ENCODE measurements around the gene ATG13.
"Not testable (repeated sequence)": the region's sequence is repeated elsewhere in the genome, so short reads cannot be mapped to it uniquely, and the experiment has no call there.

Gene ATG13

DNA sequence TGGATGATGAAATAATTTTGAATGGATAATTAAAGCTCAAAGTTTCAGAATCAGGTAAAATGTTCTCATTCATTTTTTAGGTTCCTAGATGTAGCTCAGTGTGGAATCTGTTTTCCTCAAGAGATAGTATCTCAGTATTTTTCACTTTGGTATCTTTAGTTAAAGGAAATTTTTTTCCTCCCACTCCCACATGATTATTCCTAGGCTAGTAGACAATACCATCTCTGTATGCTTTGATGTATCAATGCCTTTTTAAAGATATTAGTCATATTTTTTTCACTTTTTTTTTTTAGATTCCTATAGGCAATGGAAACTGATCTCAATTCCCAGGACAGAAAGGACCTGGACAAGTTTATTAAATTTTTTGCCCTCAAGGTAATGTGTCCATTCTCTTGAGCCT is 26.6 kb downstream of the ATG13 start:
- no peak for DNase-seq (ENCODE audit: low read depth)

DNA sequence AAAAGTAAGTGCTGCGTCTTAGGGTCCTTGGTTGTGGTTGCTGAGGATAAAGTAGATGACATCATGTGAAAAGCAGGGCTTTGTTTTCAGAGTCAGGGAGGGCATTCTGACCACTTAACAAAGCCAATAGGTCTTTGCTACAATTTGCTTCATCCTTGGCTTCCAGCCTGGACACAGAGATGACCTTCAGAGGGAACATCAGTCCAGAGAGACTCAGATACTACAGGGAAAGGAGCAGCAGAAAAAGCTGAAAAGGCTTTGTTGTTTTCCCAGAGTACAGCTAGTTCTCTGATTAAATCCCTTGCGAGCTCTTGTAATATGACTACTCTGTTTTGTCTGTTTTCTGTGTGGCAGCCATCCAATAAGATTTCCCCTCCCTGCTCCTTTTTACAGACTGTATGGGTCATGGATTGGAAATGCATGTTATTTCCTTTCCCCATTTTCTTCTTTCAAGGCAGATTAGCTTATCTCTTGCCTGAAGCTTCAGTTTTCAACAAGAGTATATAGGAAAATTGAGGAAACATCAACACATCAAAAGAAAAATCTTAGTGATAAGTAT is 31.9 kb downstream of the ATG13 start:
- DNase-seq (ENCODE audit: low read depth) = peak; percentile 87

DNA sequence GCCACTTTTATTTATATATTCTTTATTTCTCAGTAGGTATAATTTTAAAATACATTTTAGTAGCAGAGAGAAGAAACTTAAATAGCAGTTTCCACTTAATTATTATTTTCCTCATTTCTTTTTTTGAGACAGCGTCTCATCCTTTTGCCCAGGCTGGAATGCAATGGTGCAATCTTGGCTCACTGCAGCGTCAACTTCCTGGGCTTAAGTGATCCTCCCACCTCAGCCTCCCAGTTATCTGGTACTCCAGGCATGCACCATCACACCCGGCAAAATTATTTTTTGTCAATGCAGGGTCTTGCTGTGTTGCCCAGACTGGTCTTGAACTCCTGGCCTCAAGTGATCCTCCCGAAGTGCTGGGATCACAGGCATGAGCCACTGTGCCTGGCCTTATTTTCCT is 38.3 kb downstream of the ATG13 start:
- DNase-seq (ENCODE audit: low read depth) = no peak

GRCh38 chr11:46657186-46657585 is 39.8 kb downstream of the ATG13 start:
- no peak for DNase-seq (ENCODE audit: low read depth)

GRCh38 chr11:46658259-46658658 is 40.9 kb downstream of the ATG13 start:
- DNase-seq (ENCODE audit: low read depth) = peak; percentile 71

- DNase-seq (ENCODE audit: low read depth) = no peak
Measured at GRCh38 chr11:46659908-46660307, 42.6 kb downstream of the ATG13 start.

GRCh38 chr11:46661836-46662235 is 44.5 kb downstream of the ATG13 start:
- no peak for DNase-seq (ENCODE audit: low read depth)

- no peak for DNase-seq (ENCODE audit: low read depth)
Measured at GRCh38 chr11:46662366-46662765, 45.0 kb downstream of the ATG13 start.

DNA sequence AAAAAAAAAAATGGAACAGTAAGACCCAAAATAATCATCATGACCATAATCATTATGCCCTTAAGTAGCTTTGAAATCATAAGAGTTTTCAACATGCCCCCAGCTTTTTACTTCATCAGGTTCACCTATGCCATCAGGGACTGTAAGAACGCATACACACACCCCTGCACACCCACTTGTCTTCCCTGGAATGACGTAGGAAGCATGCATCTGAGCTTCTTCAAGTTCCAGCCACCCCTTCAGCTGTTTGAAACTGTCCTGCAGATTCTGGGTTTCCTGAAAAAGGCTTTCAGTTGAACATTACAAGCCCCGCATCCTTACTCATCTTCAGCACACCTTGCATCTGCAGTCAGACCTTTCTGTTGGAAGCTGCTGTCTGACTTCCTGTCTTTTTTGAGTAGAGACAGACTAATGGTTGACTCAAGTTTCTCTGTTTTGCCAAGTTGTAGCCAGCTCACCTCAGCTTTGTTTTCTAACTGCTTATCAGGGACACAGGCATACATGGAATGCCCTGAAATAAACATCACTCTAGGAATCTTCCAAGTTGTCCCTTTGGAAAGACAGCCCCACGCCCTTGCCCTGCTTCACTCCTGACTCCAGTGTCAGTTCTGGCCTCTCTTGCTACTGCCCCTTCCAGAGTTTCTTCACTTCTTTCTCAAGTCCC is 46.1 kb downstream of the ATG13 start:
- no peak for DNase-seq (ENCODE audit: low read depth)

- DNase-seq (ENCODE audit: low read depth) = no peak
Measured at GRCh38 chr11:46664612-46665011, 47.3 kb downstream of the ATG13 start.

DNA sequence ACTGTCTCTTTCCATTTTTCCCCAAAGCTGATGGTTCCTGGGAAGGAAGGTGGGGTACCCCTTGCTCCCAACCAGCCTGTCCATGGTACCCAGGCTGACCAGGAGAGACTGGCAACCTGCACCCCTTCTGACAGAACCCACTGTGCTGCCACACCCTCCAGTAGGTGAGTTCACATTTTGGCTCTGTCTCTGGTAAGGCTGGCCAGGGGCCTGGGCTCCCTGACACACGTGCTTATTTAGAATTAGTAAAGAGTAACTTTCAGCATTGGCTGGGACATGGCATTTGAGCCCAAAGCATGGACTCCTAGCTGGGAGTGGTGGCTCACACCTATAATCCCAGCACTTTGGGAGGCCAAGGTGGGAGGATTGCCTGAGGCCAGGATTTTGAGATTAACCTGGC is 48.0 kb downstream of the ATG13 start:
- DNase-seq (ENCODE audit: low read depth) = no peak

- no peak for DNase-seq (ENCODE audit: low read depth)
Measured at GRCh38 chr11:46666516-46666915, 49.2 kb downstream of the ATG13 start.

- no peak for DNase-seq (ENCODE audit: low read depth)
Measured at GRCh38 chr11:46667043-46667481, 49.7 kb downstream of the ATG13 start.

- DNase-seq (ENCODE audit: low read depth) = no peak
Measured at GRCh38 chr11:46668480-46669085, 51.2 kb downstream of the ATG13 start.

GRCh38 chr11:46669711-46670139 is 52.4 kb downstream of the ATG13 start:
- no peak for DNase-seq (ENCODE audit: low read depth)

- not testable (repeated sequence) for DNase-seq (ENCODE audit: low read depth)
Measured at GRCh38 chr11:46670521-46670920, 53.2 kb downstream of the ATG13 start.

DNA sequence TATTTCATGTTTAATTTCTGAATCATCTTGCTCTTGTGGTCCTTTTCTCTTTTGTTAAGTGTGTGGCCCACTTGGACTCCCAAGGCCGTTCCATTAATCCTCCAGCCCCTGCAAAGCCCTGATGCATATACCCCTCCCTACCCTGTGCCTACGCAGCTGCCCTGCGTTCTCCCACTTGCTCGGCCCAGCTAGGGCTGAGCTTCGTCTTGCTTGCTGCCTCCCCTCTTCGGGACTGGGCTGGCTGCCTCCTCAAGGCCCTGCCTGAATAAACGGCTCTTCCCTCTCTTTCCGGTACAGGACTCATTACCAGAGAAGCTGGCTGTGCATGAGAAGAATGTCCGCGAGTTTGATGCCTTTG is 54.6 kb downstream of the ATG13 start:
- DNase-seq (ENCODE audit: low read depth) = no peak

DNA sequence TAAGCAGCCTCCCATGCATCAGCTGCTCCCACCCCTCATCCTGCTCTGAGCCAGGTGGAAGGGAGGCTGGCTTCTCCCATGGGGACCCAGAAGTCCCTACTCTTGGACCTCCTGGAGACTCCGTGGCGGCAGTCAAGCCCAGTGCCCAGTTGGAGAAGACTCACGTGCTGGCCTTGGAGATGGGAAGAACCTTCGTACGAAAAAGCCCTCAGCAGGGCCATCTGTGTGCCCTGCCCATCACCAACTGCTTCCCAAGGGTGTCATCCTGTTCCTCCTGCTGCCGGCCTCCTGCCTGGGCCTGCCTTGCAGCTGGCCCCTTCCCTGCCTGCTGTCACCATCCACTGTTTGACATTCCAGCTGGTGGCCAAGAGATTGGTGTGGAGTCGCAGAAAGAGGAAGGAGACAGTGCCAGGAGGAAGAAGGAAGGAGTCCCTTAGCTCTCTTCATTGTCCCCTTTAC is 55.1 kb downstream of the ATG13 start:
- DNase-seq (ENCODE audit: low read depth) = no peak

GRCh38 chr11:46673713-46674462 is 56.5 kb downstream of the ATG13 start:
- DNase-seq (ENCODE audit: low read depth) = no peak

GRCh38 chr11:46674463-46675287 is 57.3 kb downstream of the ATG13 start:
- DNase-seq (ENCODE audit: low read depth) = no peak

- peak; percentile 67 for DNase-seq (ENCODE audit: low read depth)
Measured at GRCh38 chr11:46675288-46675851, 58.0 kb downstream of the ATG13 start.

DNA sequence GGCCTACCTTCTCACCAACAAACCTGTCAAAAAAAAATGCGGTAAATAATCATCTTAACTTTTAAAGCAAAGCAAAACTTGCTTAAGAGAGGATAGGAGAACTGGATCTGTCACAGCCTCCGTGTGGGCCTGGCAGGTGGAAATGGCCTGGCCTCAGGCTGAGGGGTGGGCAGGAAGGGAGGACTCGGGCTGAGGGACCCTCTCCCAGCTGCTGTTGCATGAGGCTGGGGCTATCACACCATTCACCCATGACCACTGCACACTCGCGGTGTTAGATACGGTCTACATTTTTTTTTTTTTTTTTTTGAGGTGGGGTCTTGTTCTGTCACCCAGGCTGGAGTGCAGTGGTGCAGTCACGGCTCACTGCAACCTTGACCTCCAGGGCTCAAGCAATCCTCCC is 58.6 kb downstream of the ATG13 start:
- no peak for DNase-seq (ENCODE audit: low read depth)
